Endodermal cell (in vitro differentiated cells): ENCODE measurements around the gene MAB21L3. TPM values are rescaled to one million over a fixed set of nuclear protein-coding genes. Genes with fewer than 3 reads are reported as not detected.

Experiments
- DNase-seq: peaks from one replicate; pipeline ENCODE4 v3.0.0-alpha.2; 2017
- H3K27ac ChIP-seq: 2 replicates; pipeline ENCODE4 v1.5.1; 2013; ENCODE audit warnings: mild to moderate bottlenecking, low read depth, low read length, moderate library complexity
- H3K27me3 ChIP-seq: 2 replicates; pipeline ENCODE4 v1.6.1; 2013; ENCODE audit warnings: mild to moderate bottlenecking, low read length, moderate library complexity; ENCODE audit not compliant: insufficient read depth, control insufficient read depth, poor library complexity, severe bottlenecking
- H3K36me3 ChIP-seq: 2 replicates; pipeline ENCODE4 v1.7.0; 2013; ENCODE audit warnings: mild to moderate bottlenecking, low read length, moderate library complexity; ENCODE audit not compliant: control insufficient read depth, insufficient read depth
- H3K4me1 ChIP-seq: one replicate; pipeline ENCODE4 v1.7.0; 2013; ENCODE audit warnings: low read length; ENCODE audit not compliant: control insufficient read depth, insufficient read depth
- H3K4me3 ChIP-seq: 2 replicates; pipeline ENCODE4 v1.5.1; 2013; ENCODE audit warnings: mild to moderate bottlenecking, low read length, moderate library complexity
- H3K9ac ChIP-seq: 2 replicates; pipeline ENCODE4 v1.6.1; 2013; ENCODE audit warnings: mild to moderate bottlenecking, low read length, moderate library complexity; ENCODE audit not compliant: poor library complexity, severe bottlenecking; ENCODE audit errors: extremely low read depth
- H3K9me3 ChIP-seq: 2 replicates; pipeline ENCODE4 v1.6.1; 2013; ENCODE audit warnings: mild to moderate bottlenecking, low read length, moderate library complexity; ENCODE audit not compliant: control insufficient read depth
- H3K27ac Mint-ChIP-seq: 2 replicates; pipeline ENCODE4 v1.8.0; 2020; ENCODE audit warnings: mixed read lengths
- H3K27me3 Mint-ChIP-seq: 2 replicates; pipeline ENCODE4 v1.8.0; 2021; ENCODE audit warnings: mild to moderate bottlenecking, mixed read lengths; ENCODE audit not compliant: insufficient read depth
- H3K36me3 Mint-ChIP-seq: 2 replicates; pipeline ENCODE4 v1.8.0; 2020; ENCODE audit warnings: low read depth, mixed read lengths
- H3K4me1 Mint-ChIP-seq: 2 replicates; pipeline ENCODE4 v1.8.0; 2020; ENCODE audit warnings: mixed read lengths
- H3K4me3 Mint-ChIP-seq: 2 replicates; pipeline ENCODE4 v1.8.0; 2020; ENCODE audit warnings: mild to moderate bottlenecking, moderate library complexity, mixed read lengths
- H3K9me3 Mint-ChIP-seq: 2 replicates; pipeline ENCODE4 v1.8.0; 2020; ENCODE audit warnings: mild to moderate bottlenecking, mixed read lengths
- CTCF ChIP-seq: fragments of 200-600 bp; sonication (generic); conservative IDR thresholded peaks from 2 replicates; pipeline ENCODE4 v1.5.0; 2021; ENCODE audit warnings: antibody characterized with exemption, mild to moderate bottlenecking
- WGBS, 2 experiments: methylation state at CpG; one replicate each; pipeline versions ENCODE4 v1.1.5 to v1.1.7; 2013; ENCODE audit warnings: missing lambda C conversion rate in 2 of 2, mixed read lengths in 1 of 2; ENCODE audit not compliant: insufficient coverage in 1 of 2, insufficient read length in 1 of 2; 5-methylcytosine and 5-hydroxymethylcytosine counted together
- total RNA-seq, 2 donors: library from RNA; stranded (reverse); fragmentation: NEBNext Ultra II Directional in 1 of 2; extraction: Animal tissue kit (Norgen Biotek cat#: 25700) in 1 of 2; gene quantifications; 2 replicates in 1 of 2; 3 replicates in 1 of 2; pipeline ENCODE4 v1.2.1, GENCODE V29; 2021

Gene MAB21L3
- total RNA-seq, 2 donors from 2014 or later = 0.09 TPM; not detected in 1

DNA sequence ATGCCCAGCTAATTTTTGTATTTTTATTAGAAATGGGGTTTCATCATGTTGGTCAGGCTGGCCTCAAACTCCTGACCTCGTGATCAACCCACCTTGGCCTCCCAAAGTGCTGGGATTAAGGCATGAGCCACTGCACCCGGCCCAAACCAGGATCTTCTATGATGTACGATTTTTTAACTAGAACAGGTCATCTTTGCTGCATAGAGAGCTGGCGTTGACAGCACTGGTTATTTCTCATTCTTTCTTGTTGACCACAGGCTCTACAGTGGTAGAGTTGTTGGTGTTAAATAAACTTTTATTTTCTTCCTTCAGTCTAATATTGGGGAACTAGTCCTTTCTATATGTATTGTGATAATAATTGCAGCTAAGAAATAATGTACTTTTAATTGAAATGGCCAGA is 3.8 kb upstream of the MAB21L3 start:
- H3K4me1 ChIP-seq = peaks cover 20% of the 10 kb centered on the region
- no peaks in the 10 kb centered on the region for H3K36me3 Mint-ChIP-seq
- WGBS, 2 experiments = 92 to 97% methylated on average over 3 to 4 of the region's 4 CpGs
- no peaks in the 10 kb centered on the region for H3K9me3 ChIP-seq
- H3K4me1 Mint-ChIP-seq = peaks cover 25% of the 10 kb centered on the region
- no peak overlapping the region for H3K27ac ChIP-seq
- H3K9me3 Mint-ChIP-seq = no peaks in the 10 kb centered on the region
- no peak for DNase-seq
- H3K27me3 ChIP-seq = no peaks in the 10 kb centered on the region
- no peak for TF ChIP-seq CTCF
- H3K4me3 Mint-ChIP-seq = no peak overlapping the region
- H3K27ac Mint-ChIP-seq = no peak overlapping the region
- no peaks in the 10 kb centered on the region for H3K36me3 ChIP-seq
- no peak overlapping the region for H3K9ac ChIP-seq
- no peaks in the 10 kb centered on the region for H3K27me3 Mint-ChIP-seq
- H3K4me3 ChIP-seq = no peak overlapping the region

GRCh38 chr1:116111524-116112021 is 374 bp downstream of the MAB21L3 start:
- 82 to 87% methylated on average over 11 of the region's 11 CpGs for WGBS, 2 experiments
- H3K27ac ChIP-seq = no peak overlapping the region
- no peaks in the 10 kb centered on the region for H3K9me3 ChIP-seq
- H3K4me3 ChIP-seq = no peak overlapping the region
- H3K9ac ChIP-seq = no peak overlapping the region
- H3K27me3 ChIP-seq = no peaks in the 10 kb centered on the region
- no peak for TF ChIP-seq CTCF
- Mint-ChIP-seq H3K9me3 (no peaks in the 10 kb centered on the region), H3K27ac (peak overlapping the region; percentile 2), H3K4me3 (no peak overlapping the region), H3K4me1 (peaks cover 37% of the 10 kb centered on the region), H3K27me3 (peaks cover 3% of the 10 kb centered on the region), H3K36me3 (no peaks in the 10 kb centered on the region)
- H3K4me1 ChIP-seq = peaks cover 20% of the 10 kb centered on the region
- no peaks in the 10 kb centered on the region for H3K36me3 ChIP-seq
- DNase-seq = no peak

- Mint-ChIP-seq H3K27ac (no peak overlapping the region), H3K27me3 (peaks cover 3% of the 10 kb centered on the region), H3K4me1 (peaks cover 41% of the 10 kb centered on the region), H3K4me3 (no peak overlapping the region), H3K36me3 (no peaks in the 10 kb centered on the region), H3K9me3 (no peaks in the 10 kb centered on the region)
- H3K4me1 ChIP-seq = peaks cover 20% of the 10 kb centered on the region
- WGBS, 2 experiments = 87 to 88% methylated on average over 2 to 4 of the region's 4 CpGs
- H3K27me3 ChIP-seq = no peaks in the 10 kb centered on the region
- no peaks in the 10 kb centered on the region for H3K36me3 ChIP-seq
- H3K9me3 ChIP-seq = no peaks in the 10 kb centered on the region
- H3K4me3 ChIP-seq = no peak overlapping the region
- H3K9ac ChIP-seq = no peak overlapping the region
- no peak for DNase-seq
- no peak for TF ChIP-seq CTCF
- no peak overlapping the region for H3K27ac ChIP-seq
Observed at GRCh38 chr1:116112388-116113140, 1.4 kb downstream of the MAB21L3 start.
